ENCODE data around the gene RIT2. TPM values are rescaled to one million over a fixed set of nuclear protein-coding genes. Genes with fewer than 3 reads are reported as not detected.

The RIT2 gene
- polyA plus RNA-seq, 1 of the 3 experiments (the other 2 are of a cell fraction) = not detected

GRCh38 chr18:43001821-43002220 lies 113.7 kb downstream of the RIT2 start:
- 49% methylated on average over 2 of the region's 2 CpGs for WGBS (ENCODE audit: low lambda C conversion rate)
- Histone ChIP-seq H3K9me3 (no peaks in the 10 kb centered on the region), H3K9me2 (no peaks in the 10 kb centered on the region), H3K9ac (no peak overlapping the region), H2AFZ (ENCODE audit: low read depth) (no peak overlapping the region), H3K27me3 (ENCODE audit: insufficient read depth) (no peaks in the 10 kb centered on the region), H3K4me3 (ENCODE audit: low read depth in 2 of 2, low read length in 1 of 2) (no peak overlapping the region), H4K20me1 (ENCODE audit: insufficient read depth) (no peaks in the 10 kb centered on the region), H3K27ac (ENCODE audit: low read depth in 2 of 2, low read length in 1 of 2) (no peak overlapping the region), H3K4me2 (no peak overlapping the region), H3K79me2 (ENCODE audit: insufficient read depth) (no peaks in the 10 kb centered on the region), H3F3A (replicated peaks; ENCODE audit: insufficient read depth) (no peaks in the 10 kb centered on the region), H3K4me1 (ENCODE audit: control insufficient read depth in 1 of 2, insufficient read depth in 2 of 2, low read depth in 1 of 2, low read length in 1 of 2) (no peaks in the 10 kb centered on the region; a peak in 2 of 4 replicates), H3K36me3 (replicated peaks in 1 of 2; ENCODE audit: control insufficient read depth in 1 of 2, insufficient read depth in 2 of 2, low read length in 1 of 2) (no peaks in the 10 kb centered on the region)
- no peak for DNase-seq
- TF ChIP-seq MEF2A (IDR thresholded peaks at IDR 0.05; ENCODE audit: borderline replicate concordance, low read depth) = no peak
- no peak for TF ChIP-seq GATA2 (CRISPR knock-in tag; IDR thresholded peaks at IDR 0.05)
- no peak for TF ChIP-seq TCF12 (IDR thresholded peaks at IDR 0.05)
- TF ChIP-seq RXRA (IDR thresholded peaks at IDR 0.05; ENCODE audit: borderline replicate concordance, low read depth) = no peak
- no peak for TF ChIP-seq NFIC (IDR thresholded peaks at IDR 0.05; ENCODE audit: borderline replicate concordance)
- ChIA-PET CTCF (no interaction called here), POLR2A (no interaction called here)

- Histone ChIP-seq H2AFZ (ENCODE audit: low read depth) (no peak overlapping the region), H3K27me3 (ENCODE audit: insufficient read depth) (no peaks in the 10 kb centered on the region), H3K9me3 (no peaks in the 10 kb centered on the region), H3K4me2 (no peak overlapping the region), H3F3A (replicated peaks; ENCODE audit: insufficient read depth) (no peaks in the 10 kb centered on the region), H3K79me2 (ENCODE audit: insufficient read depth) (no peaks in the 10 kb centered on the region), H3K27ac (ENCODE audit: low read depth in 2 of 2, low read length in 1 of 2) (no peak overlapping the region), H3K4me3 (ENCODE audit: low read depth in 2 of 2, low read length in 1 of 2) (no peak overlapping the region), H3K36me3 (replicated peaks in 1 of 2; ENCODE audit: control insufficient read depth in 1 of 2, insufficient read depth in 2 of 2, low read length in 1 of 2) (no peaks in the 10 kb centered on the region), H4K20me1 (ENCODE audit: insufficient read depth) (no peaks in the 10 kb centered on the region), H3K9me2 (no peaks in the 10 kb centered on the region), H3K4me1 (ENCODE audit: control insufficient read depth in 1 of 2, insufficient read depth in 2 of 2, low read depth in 1 of 2, low read length in 1 of 2) (no peaks in the 10 kb centered on the region; a peak in 1 of 4 replicates), H3K9ac (no peak overlapping the region)
- no peak for DNase-seq
- POLR2A ChIA-PET = no interaction called here
- TF ChIP-seq EP300 (IDR thresholded peaks at IDR 0.05; ENCODE audit: borderline replicate concordance in 1 of 2, low read depth in 1 of 2, low read length in 1 of 2) (peak in 1 of 2 experiments; percentile 39; a peak in 1 of 4 replicates), RFX5 (IDR thresholded peaks at IDR 0.05; ENCODE audit: low read length) (no peak), TCF12 (IDR thresholded peaks at IDR 0.05) (no peak), SIN3A (IDR thresholded peaks at IDR 0.05; ENCODE audit: borderline replicate concordance, low read depth, low read length) (no peak)
- CTCF ChIA-PET = no interaction called here
Measured at GRCh38 chr18:42996824-42997223, 118.7 kb downstream of the RIT2 start.

DNA sequence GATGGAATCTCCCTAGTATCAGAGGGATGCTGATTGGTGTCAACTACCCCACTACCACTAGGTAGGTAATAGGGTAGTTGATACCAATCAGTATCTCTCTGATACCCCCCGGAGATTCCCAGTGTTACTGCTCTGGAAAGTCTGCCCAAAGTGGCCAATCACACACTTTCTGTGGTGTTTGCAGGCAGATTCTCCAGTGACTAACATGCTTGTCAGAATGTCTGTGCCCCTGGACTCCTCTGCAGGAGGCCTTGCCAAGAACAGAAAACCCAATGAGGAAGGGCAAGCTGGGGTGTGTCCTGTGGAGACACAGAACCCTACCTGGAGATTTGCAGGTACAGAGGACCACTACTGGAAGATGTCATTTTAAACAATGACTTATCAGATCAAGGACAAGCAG lies 135.1 kb downstream of the RIT2 start:
- no peak for DNase-seq
- CTCF ChIA-PET = interaction anchor here (1.0 kb wide), 1 partner anchor 681 kb away, joined by 3 read pairs; no protein-coding TSS in a partner anchor
- POLR2A ChIA-PET = no interaction called here
- Histone ChIP-seq H3K36me3 (replicated peaks in 1 of 2; ENCODE audit: control insufficient read depth in 1 of 2, insufficient read depth in 2 of 2, low read length in 1 of 2) (no peaks in the 10 kb centered on the region), H3K9me2 (no peaks in the 10 kb centered on the region), H3K4me2 (no peak overlapping the region), H3F3A (replicated peaks; ENCODE audit: insufficient read depth) (no peaks in the 10 kb centered on the region), H3K4me3 (ENCODE audit: low read depth in 2 of 2, low read length in 1 of 2) (no peak overlapping the region), H3K27me3 (ENCODE audit: insufficient read depth) (no peaks in the 10 kb centered on the region), H3K79me2 (ENCODE audit: insufficient read depth) (no peaks in the 10 kb centered on the region), H2AFZ (ENCODE audit: low read depth) (no peak overlapping the region), H4K20me1 (ENCODE audit: insufficient read depth) (no peaks in the 10 kb centered on the region), H3K9ac (no peak overlapping the region), H3K27ac (ENCODE audit: low read depth in 2 of 2, low read length in 1 of 2) (no peak overlapping the region), H3K9me3 (no peaks in the 10 kb centered on the region), H3K4me1 (ENCODE audit: control insufficient read depth in 1 of 2, insufficient read depth in 2 of 2, low read depth in 1 of 2, low read length in 1 of 2) (no peaks in the 10 kb centered on the region)
- no CpG with 5 or more reads among the region's 1 CpG for WGBS (ENCODE audit: low lambda C conversion rate)
- TF ChIP-seq SMC3 (IDR thresholded peaks at IDR 0.05; ENCODE audit: low read depth, low read length) = no peak
- no peak for TF ChIP-seq YY1 (IDR thresholded peaks at IDR 0.05; ENCODE audit: low read depth)
- no peak for TF ChIP-seq RCOR1 (IDR thresholded peaks at IDR 0.05; ENCODE audit: low read length)
- no peak for TF ChIP-seq TCF12 (IDR thresholded peaks at IDR 0.05)
- TF ChIP-seq FOXM1 (IDR thresholded peaks at IDR 0.05; ENCODE audit: low read depth) = no peak
- TF ChIP-seq GABPA (IDR thresholded peaks at IDR 0.05; ENCODE audit: low read depth) = no peak
- TF ChIP-seq REST (IDR thresholded peaks at IDR 0.05; ENCODE audit: low read depth, low read length) = no peak
- no peak for TF ChIP-seq JUND (IDR thresholded peaks at IDR 0.05)
- no peak for TF ChIP-seq USF2 (IDR thresholded peaks at IDR 0.05; ENCODE audit: borderline replicate concordance, low read depth, low read length)
- no peak for TF ChIP-seq ELF1 (IDR thresholded peaks at IDR 0.05)
- no peak for TF ChIP-seq EP300 (IDR thresholded peaks at IDR 0.05; ENCODE audit: borderline replicate concordance in 1 of 2, low read depth in 1 of 2, low read length in 1 of 2)
- no peak for TF ChIP-seq TAF1 (IDR thresholded peaks at IDR 0.05; ENCODE audit: borderline replicate concordance, low read depth, low read length)
- TF ChIP-seq SIN3A (IDR thresholded peaks at IDR 0.05; ENCODE audit: borderline replicate concordance, low read depth, low read length) = no peak
- no peak for TF ChIP-seq EZH2phosphoT487 (IDR thresholded peaks at IDR 0.05; ENCODE audit: borderline replicate concordance, low read depth)
